Loucy (cell line): Measurements from ENCODE around the gene PSMD3.
A peak's percentile ranks its signal among the peaks of the same experiment; 100 is the strongest.

Experiments
- H2AFZ ChIP-seq: fragments of 200-600 bp; sonication (generic); 2 replicates; pipeline ENCODE4 v1.6.0; 2016; ENCODE audit warnings: antibody characterized with exemption, mild to moderate bottlenecking, low read length, moderate library complexity
- H3F3A ChIP-seq: fragments of 200-600 bp; 2 replicates; pipeline ENCODE4 v1.6.0; 2016; ENCODE audit warnings: antibody characterized with exemption, low read depth, mild to moderate bottlenecking
- H3K27me3 ChIP-seq: fragments of 200-600 bp; sonication (generic); 2 replicates; pipeline ENCODE4 v1.6.1; 2014; ENCODE audit warnings: low read length, mild to moderate bottlenecking; ENCODE audit not compliant: insufficient read depth, poor library complexity, severe bottlenecking
- H3K36me3 ChIP-seq: fragments of 200-600 bp; sonication (generic); 2 replicates; pipeline ENCODE4 v1.6.1; 2016; ENCODE audit warnings: low read length; ENCODE audit not compliant: insufficient read depth
- H3K4me1 ChIP-seq: fragments of 200-600 bp; sonication (generic); 2 replicates; pipeline ENCODE4 v1.5.1; 2014; ENCODE audit warnings: low read length, mild to moderate bottlenecking; ENCODE audit not compliant: insufficient read depth, poor library complexity, severe bottlenecking
- H3K4me2 ChIP-seq: fragments of 200-600 bp; sonication (generic); 2 replicates; pipeline ENCODE4 v1.6.0; 2014; ENCODE audit warnings: antibody characterized with exemption, low read length, low read depth, mild to moderate bottlenecking; ENCODE audit not compliant: poor library complexity, severe bottlenecking
- H3K4me3 ChIP-seq: fragments of 200-600 bp; sonication (generic); 2 replicates; pipeline ENCODE4 v1.5.1; 2014; ENCODE audit warnings: low read length, mild to moderate bottlenecking, mixed read lengths; ENCODE audit not compliant: poor library complexity, severe bottlenecking
- H3K79me2 ChIP-seq: fragments of 200-600 bp; sonication (generic); 2 replicates; pipeline ENCODE4 v1.6.1; 2014; ENCODE audit warnings: low read length; ENCODE audit not compliant: insufficient read depth
- H3K9ac ChIP-seq: fragments of 200-600 bp; sonication (generic); 2 replicates; pipeline ENCODE4 v1.6.0; 2014; ENCODE audit warnings: mild to moderate bottlenecking, low read depth, low read length, moderate library complexity; ENCODE audit not compliant: poor library complexity, severe bottlenecking
- H3K9me2 ChIP-seq: fragments of 200-600 bp; sonication (generic); replicated peaks from 2 replicates; pipeline ENCODE4 v1.6.1; 2016; ENCODE audit warnings: low read depth, low read length, mixed read lengths
- H3K9me3 ChIP-seq: fragments of 200-600 bp; sonication (generic); 2 replicates; pipeline ENCODE4 v1.6.1; 2014; ENCODE audit warnings: mild to moderate bottlenecking, antibody characterized with exemption, low read length, low read depth; ENCODE audit not compliant: insufficient read depth
- H4K20me1 ChIP-seq: fragments of 200-600 bp; sonication (generic); 2 replicates; pipeline ENCODE4 v1.6.0; 2014; ENCODE audit warnings: antibody characterized with exemption, low read length, mild to moderate bottlenecking; ENCODE audit not compliant: insufficient read depth, poor library complexity, severe bottlenecking
- CTCF ChIP-seq: fragments of 200-600 bp; sonication (generic); conservative IDR thresholded peaks from 2 replicates; pipeline ENCODE4 v1.5.1; 2014; ENCODE audit warnings: mild to moderate bottlenecking, antibody characterized with exemption, low read length
- EZH2phosphoT487 ChIP-seq: fragments of 200-600 bp; IDR thresholded peaks from 2 replicates; pipeline ENCODE4 v1.6.1; 2018; ENCODE audit warnings: antibody characterized with exemption, mild to moderate bottlenecking, moderate library complexity, borderline replicate concordance

The PSMD3 gene

GRCh38 chr17:40018211-40019121, 37.9 kb downstream of the PSMD3 start:
- TF ChIP-seq EZH2phosphoT487 (no peak), CTCF (no peak)
- H3K36me3 ChIP-seq = peaks cover 15% of the 10 kb centered on the region; the same call in 1 of the 2 replicates
- H3K4me2 ChIP-seq = peak overlapping the region; percentile 23
- H3K79me2 ChIP-seq = no peaks in the 10 kb centered on the region
- H3K27me3 ChIP-seq = no peaks in the 10 kb centered on the region
- H3K9me3 ChIP-seq = no peaks in the 10 kb centered on the region
- no peak overlapping the region for H3K9ac ChIP-seq
- H3F3A ChIP-seq = no peaks in the 10 kb centered on the region
- no peaks in the 10 kb centered on the region for H3K9me2 ChIP-seq
- no peak overlapping the region for H2AFZ ChIP-seq
- no peak overlapping the region for H3K4me3 ChIP-seq
- H4K20me1 ChIP-seq = no peaks in the 10 kb centered on the region
- no peaks in the 10 kb centered on the region for H3K4me1 ChIP-seq

GRCh38 chr17:40019140-40019991, 38.8 kb downstream of the PSMD3 start:
- Histone ChIP-seq H3K4me2 (no peak overlapping the region), H4K20me1 (no peaks in the 10 kb centered on the region), H2AFZ (no peak overlapping the region), H3K9me3 (no peaks in the 10 kb centered on the region), H3K36me3 (peaks cover 15% of the 10 kb centered on the region; the same call in 1 of the 2 replicates), H3K79me2 (no peaks in the 10 kb centered on the region), H3F3A (no peaks in the 10 kb centered on the region), H3K9ac (no peak overlapping the region), H3K4me1 (no peaks in the 10 kb centered on the region), H3K27me3 (no peaks in the 10 kb centered on the region), H3K4me3 (no peak overlapping the region), H3K9me2 (no peaks in the 10 kb centered on the region)
- TF ChIP-seq CTCF = no peak
- TF ChIP-seq EZH2phosphoT487 = no peak

GRCh38 chr17:40020146-40020545, 39.5 kb downstream of the PSMD3 start:
- Histone ChIP-seq H3K4me1 (no peaks in the 10 kb centered on the region), H3K79me2 (no peaks in the 10 kb centered on the region)

More at GRCh38 chr17:40020146-40020545, 39.5 kb downstream of the PSMD3 start:
- Histone ChIP-seq H3K4me3 (no peak overlapping the region), H3K4me2 (no peak overlapping the region), H3K9me2 (no peaks in the 10 kb centered on the region), H2AFZ (no peak overlapping the region), H3K9ac (no peak overlapping the region), H3K27me3 (no peaks in the 10 kb centered on the region), H3K36me3 (peaks cover 19% of the 10 kb centered on the region; the same call in 1 of the 2 replicates), H3K9me3 (no peaks in the 10 kb centered on the region), H3F3A (no peaks in the 10 kb centered on the region), H4K20me1 (no peaks in the 10 kb centered on the region)
- TF ChIP-seq EZH2phosphoT487 (no peak), CTCF (no peak)
